Gastroesophageal sphincter (tissue), 4 donors: Measurements from ENCODE around the gene CACNA1D. TPM values are rescaled to one million over a fixed set of nuclear protein-coding genes. Genes with fewer than 3 reads are reported as not detected.

Experiments
- ATAC-seq: fragments of 150-250 bp; one replicate; pipeline ENCODE4 v1.9.1; 2016; ENCODE audit warnings: mild to moderate bottlenecking, moderate library complexity
- H3K27ac ChIP-seq, 4 donors: fragments of 200-600 bp; sonication (generic) in 3 of 4; 1 replicate in 3 of 4; 2 replicates in 1 of 4; pipeline ENCODE4 v1.5.1; 2016 to 2019
- H3K27me3 ChIP-seq: fragments of 200-600 bp; sonication (generic); one replicate; pipeline ENCODE4 v1.5.1; 2019
- H3K36me3 ChIP-seq, 2 donors: fragments of 200-600 bp; sonication (generic); one replicate each; pipeline ENCODE4 v1.5.1; 2019; ENCODE audit warnings: control low read depth in 1 of 2
- H3K4me1 ChIP-seq, 3 donors: fragments of 200-600 bp; sonication (generic); 1 replicate in 2 of 3; 2 replicates in 1 of 3; pipeline ENCODE4 v1.5.1; 2016 to 2019; ENCODE audit warnings: control low read depth in 2 of 3
- H3K4me3 ChIP-seq, 2 donors: fragments of 200-600 bp; sonication (generic); one replicate each; pipeline ENCODE4 v1.5.1; 2019; ENCODE audit warnings: mild to moderate bottlenecking in 1 of 2, moderate library complexity in 1 of 2
- H3K9me3 ChIP-seq, 3 donors: fragments of 200-600 bp; sonication (generic); one replicate each; pipeline ENCODE4 v1.5.1; 2017 to 2019; ENCODE audit warnings: control low read depth in 2 of 3
- CTCF ChIP-seq, 4 experiments: fragments of 200-600 bp in 2 of 4; fragments of 450-650 bp in 2 of 4; sonication (generic) in 1 of 4; IDR thresholded peaks; one replicate each; pipeline ENCODE4 v1.5.1; 2017 to 2019; ENCODE audit warnings: antibody characterized with exemption in 4 of 4, mild to moderate bottlenecking in 2 of 4, moderate library complexity in 2 of 4
- EP300 ChIP-seq: sonication (generic); formaldehyde crosslinking; IDR thresholded peaks from one replicate; pipeline ENCODE4 v1.6.1; 2017; ENCODE audit warnings: antibody characterized with exemption, mild to moderate bottlenecking
- POLR2A ChIP-seq, 2 donors: fragments of 450-650 bp; IDR thresholded peaks; one replicate each; pipeline ENCODE4 v1.6.1; 2017; ENCODE audit warnings: antibody characterized with exemption in 2 of 2, mild to moderate bottlenecking in 2 of 2, moderate library complexity in 1 of 2
- POLR2AphosphoS5 ChIP-seq: sonication (generic); formaldehyde crosslinking; IDR thresholded peaks from one replicate; pipeline ENCODE4 v1.6.1; 2017; ENCODE audit warnings: antibody characterized with exemption
- WGBS, 2 donors: methylation state at CpG; one replicate each; pipeline ENCODE4 v1.1.5; 2018; ENCODE audit warnings: low coverage in 1 of 2; 5-methylcytosine and 5-hydroxymethylcytosine counted together
- total RNA-seq, 4 donors: library from RNA; depleted of rRNA; stranded (reverse); fragments of >200 nt; gene quantifications; one replicate each; pipeline ENCODE4 v1.1.0, GENCODE V29; 2016

Gene CACNA1D
- total RNA-seq, 4 donors from 2014 or later: 0.52 to 5.7 (median 3.6) TPM

DNA sequence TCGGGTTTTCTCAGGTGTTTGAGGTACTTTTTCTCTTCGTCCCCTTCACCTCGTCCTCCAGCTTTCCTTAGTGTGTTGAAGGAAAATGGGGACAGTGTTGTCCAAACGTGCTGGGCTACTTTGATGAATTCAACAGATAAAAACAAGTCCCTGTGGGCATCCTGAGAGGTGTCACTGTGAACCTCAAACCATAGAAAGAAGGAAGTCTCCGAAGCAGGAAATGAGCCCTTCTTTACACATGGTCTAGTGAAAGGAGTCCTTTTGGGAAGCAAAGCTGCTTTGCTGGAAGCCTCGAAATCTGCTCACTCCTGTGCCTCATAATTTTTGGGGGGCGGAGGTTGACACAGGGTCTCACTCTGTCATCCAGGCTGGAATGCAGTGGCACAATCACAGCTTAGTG lies 362.6 kb downstream of the CACNA1D start:
- TF ChIP-seq POLR2AphosphoS5 (no peak), CTCF (IDR thresholded peaks at IDR 0.05) (no peak), EP300 (no peak)
- WGBS, 2 donors: 83 to 87% methylated on average over 1 to 4 of the region's 7 CpGs
- Histone ChIP-seq H3K36me3 (peaks cover 0 to 21% of the 10 kb centered on the region in 2 donors), H3K4me3 (no peak overlapping the region), H3K27ac (no peak overlapping the region), H3K9me3 (no peaks in the 10 kb centered on the region), H3K27me3 (no peaks in the 10 kb centered on the region), H3K4me1 (no peaks in the 10 kb centered on the region)
- ATAC-seq: no peak

GRCh38 chr3:53858096-53858741 lies 363.8 kb downstream of the CACNA1D start:
- Histone ChIP-seq H3K4me1 (no peaks in the 10 kb centered on the region), H3K36me3 (peaks cover 0 to 33% of the 10 kb centered on the region in 2 donors), H3K27me3 (no peaks in the 10 kb centered on the region), H3K9me3 (no peaks in the 10 kb centered on the region), H3K27ac (no peak overlapping the region), H3K4me3 (no peak overlapping the region)
- TF ChIP-seq POLR2AphosphoS5 (no peak), POLR2A (IDR thresholded peaks at IDR 0.05) (no peak), EP300 (no peak), CTCF (IDR thresholded peaks at IDR 0.05) (no peak)
- 77 to 83% methylated on average over 4 to 7 of the region's 7 CpGs for WGBS, 2 donors
- ATAC-seq: no peak

DNA sequence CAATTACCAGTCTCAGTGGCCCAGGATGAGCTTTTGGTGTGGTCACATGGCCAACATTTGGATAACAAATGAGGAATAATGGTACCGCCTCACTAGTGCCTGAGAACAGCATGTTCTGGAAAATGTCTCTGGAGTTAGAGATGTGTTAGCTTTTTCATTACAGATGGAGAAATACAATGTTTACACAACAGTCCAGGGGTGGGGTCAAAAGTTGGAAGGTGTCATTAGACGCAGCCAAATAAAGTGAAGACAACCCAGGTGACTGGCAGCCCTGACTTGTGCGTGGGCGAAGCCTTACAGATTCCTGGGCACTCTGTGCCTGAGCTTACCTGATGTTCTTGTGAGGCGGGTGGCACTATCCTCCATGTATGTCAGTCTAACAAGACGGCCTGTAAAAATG lies 364.8 kb downstream of the CACNA1D start:
- Histone ChIP-seq H3K27ac (no peak overlapping the region), H3K4me1 (no peaks in the 10 kb centered on the region), H3K36me3 (peaks cover 0 to 43% of the 10 kb centered on the region in 2 donors), H3K4me3 (no peak overlapping the region), H3K27me3 (no peaks in the 10 kb centered on the region), H3K9me3 (no peaks in the 10 kb centered on the region)
- WGBS, 2 donors: 75 to 87% methylated on average over 3 of the region's 6 CpGs
- ATAC-seq: no peak
- TF ChIP-seq CTCF (IDR thresholded peaks at IDR 0.05) (no peak), POLR2AphosphoS5 (no peak), POLR2A (IDR thresholded peaks at IDR 0.05) (no peak), EP300 (no peak)

DNA sequence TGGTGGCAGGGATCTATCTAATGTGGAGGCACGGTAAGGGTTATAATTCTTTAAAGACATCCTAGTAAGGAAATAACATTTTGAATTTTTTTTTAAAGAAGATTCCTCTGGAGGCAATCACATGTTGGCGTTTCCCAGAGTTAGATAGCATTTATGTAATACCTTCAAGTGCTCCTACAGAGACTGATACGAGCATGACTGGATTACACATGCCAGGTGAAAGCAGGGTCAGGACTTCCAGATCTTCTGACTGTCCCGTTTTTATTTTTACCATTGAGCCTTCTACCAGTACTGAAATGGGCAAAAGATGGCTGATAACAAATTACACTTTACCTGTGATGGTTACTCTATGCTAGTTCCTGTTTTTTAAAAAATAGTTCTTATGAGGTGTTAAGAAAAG lies 365.8 kb downstream of the CACNA1D start:
- 63 to 82% methylated on average over 4 of the region's 4 CpGs for WGBS, 2 donors
- Histone ChIP-seq H3K27me3 (no peaks in the 10 kb centered on the region), H3K9me3 (no peaks in the 10 kb centered on the region), H3K4me1 (no peaks in the 10 kb centered on the region), H3K36me3 (peaks cover 0 to 53% of the 10 kb centered on the region in 2 donors), H3K4me3 (no peak overlapping the region), H3K27ac (no peak overlapping the region)
- ATAC-seq: no peak
- TF ChIP-seq POLR2A (IDR thresholded peaks at IDR 0.05) (no peak), EP300 (no peak), CTCF (IDR thresholded peaks at IDR 0.05) (no peak), POLR2AphosphoS5 (no peak)

GRCh38 chr3:53862241-53862640 lies 367.8 kb downstream of the CACNA1D start:
- no peak for ATAC-seq
- WGBS, 2 donors: 82 to 93% methylated on average over 2 to 3 of the region's 3 CpGs
- peaks cover 0 to 73% of the 10 kb centered on the region in 2 donors for H3K36me3 ChIP-seq
- no peaks in the 10 kb centered on the region for H3K9me3 ChIP-seq
- H3K4me3 ChIP-seq: no peak overlapping the region
- H3K4me1 ChIP-seq: no peaks in the 10 kb centered on the region
- TF ChIP-seq POLR2A (IDR thresholded peaks at IDR 0.05) (no peak), CTCF (IDR thresholded peaks at IDR 0.05) (no peak), EP300 (no peak), POLR2AphosphoS5 (no peak)
- H3K27me3 ChIP-seq: no peaks in the 10 kb centered on the region
- no peak overlapping the region for H3K27ac ChIP-seq
